ENCODE data around the gene INTS13. TPM values are rescaled to one million over a fixed set of nuclear protein-coding genes. Genes with fewer than 3 reads are reported as not detected.
A peak's percentile ranks its signal among the peaks of the same experiment; 100 is the strongest.
"Not testable (repeated sequence)": the region's sequence is repeated elsewhere in the genome, so short reads cannot be mapped to it uniquely, and the experiment has no call there.

The INTS13 gene
- 39.7 TPM for polyA plus RNA-seq (2013, experiment 1 of 2)
- polyA plus RNA-seq (2013, experiment 2 of 2) = 41.3 TPM

- Histone ChIP-seq H3K9ac (ENCODE audit: low read depth, low read length) (peak within 1 kb of the TSS; percentile 98), H3K27ac (ENCODE audit: low read depth, low read length) (peak within 1 kb of the TSS; percentile 91), H3K4me3 (ENCODE audit: low read length) (peak within 1 kb of the TSS; percentile 84), H3K9me3 (ENCODE audit: insufficient read depth, low read depth, low read length) (no peaks in the 10 kb centered on the region), H3K4me1 (ENCODE audit: insufficient read depth, low read length) (peaks cover 18% of the 10 kb centered on the region), H3K27me3 (ENCODE audit: insufficient read depth, low read length) (no peaks in the 10 kb centered on the region), H3K36me3 (ENCODE audit: insufficient read depth, low read length) (peaks cover 20% of the 10 kb centered on the region)
- WGBS = under 1% methylated on average over 69 of the region's 69 CpGs
These were observed at the start of gene INTS13, which contains the start of gene FGFR1OP2 for GRCh38 chr12:26937863-26938700. INTS13 (minus strand) TSS chr12:26937981; CDS start chr12:26936803, 1,178 bp downstream. FGFR1OP2 (plus strand) TSS chr12:26938470; CDS start chr12:26954159, 15,689 bp downstream.

GRCh38 chr12:26982866-26983265, 45.1 kb upstream of the INTS13 start:
- H3K4me3 ChIP-seq (ENCODE audit: low read length) = no peak overlapping the region
- no peaks in the 10 kb centered on the region for H3K4me1 ChIP-seq (ENCODE audit: insufficient read depth, low read length)
- H3K27ac ChIP-seq (ENCODE audit: low read depth, low read length) = no peak overlapping the region
- 83% methylated on average over 1 of the region's 2 CpGs for WGBS
- no peak overlapping the region for H3K9ac ChIP-seq (ENCODE audit: low read depth, low read length)
- peaks cover 59% of the 10 kb centered on the region for H3K36me3 ChIP-seq (ENCODE audit: insufficient read depth, low read length)
- H3K27me3 ChIP-seq (ENCODE audit: insufficient read depth, low read length) = no peaks in the 10 kb centered on the region
- no peaks in the 10 kb centered on the region for H3K9me3 ChIP-seq (ENCODE audit: insufficient read depth, low read depth, low read length)

DNA sequence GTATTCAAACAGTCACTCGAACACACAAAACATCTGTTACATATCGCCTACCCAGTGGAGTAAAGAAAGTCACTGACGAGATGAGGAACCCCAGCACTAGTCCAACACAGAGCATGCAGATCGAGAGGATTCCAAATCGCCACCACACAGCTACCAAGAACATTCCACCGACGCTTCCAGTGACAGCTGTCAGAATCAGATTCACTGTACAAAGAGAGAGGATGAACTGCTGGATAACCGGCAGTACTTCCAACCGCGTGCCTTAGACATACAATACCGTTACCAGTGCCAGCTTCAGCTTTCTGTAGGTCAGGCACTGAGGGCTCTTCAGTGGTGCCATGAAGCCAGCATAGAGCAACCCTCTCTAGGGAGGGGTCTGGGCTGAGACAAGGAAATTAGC, 42.0 kb upstream of the INTS13 start:
- H3K4me3 ChIP-seq (ENCODE audit: low read length) = no peak overlapping the region
- H3K27me3 ChIP-seq (ENCODE audit: insufficient read depth, low read length) = no peaks in the 10 kb centered on the region
- no peak overlapping the region for H3K27ac ChIP-seq (ENCODE audit: low read depth, low read length)
- peaks cover 77% of the 10 kb centered on the region for H3K36me3 ChIP-seq (ENCODE audit: insufficient read depth, low read length)
- H3K4me1 ChIP-seq (ENCODE audit: insufficient read depth, low read length) = no peaks in the 10 kb centered on the region
- no peaks in the 10 kb centered on the region for H3K9me3 ChIP-seq (ENCODE audit: insufficient read depth, low read depth, low read length)
- no peak overlapping the region for H3K9ac ChIP-seq (ENCODE audit: low read depth, low read length)
- 95% methylated on average over 11 of the region's 11 CpGs for WGBS

DNA sequence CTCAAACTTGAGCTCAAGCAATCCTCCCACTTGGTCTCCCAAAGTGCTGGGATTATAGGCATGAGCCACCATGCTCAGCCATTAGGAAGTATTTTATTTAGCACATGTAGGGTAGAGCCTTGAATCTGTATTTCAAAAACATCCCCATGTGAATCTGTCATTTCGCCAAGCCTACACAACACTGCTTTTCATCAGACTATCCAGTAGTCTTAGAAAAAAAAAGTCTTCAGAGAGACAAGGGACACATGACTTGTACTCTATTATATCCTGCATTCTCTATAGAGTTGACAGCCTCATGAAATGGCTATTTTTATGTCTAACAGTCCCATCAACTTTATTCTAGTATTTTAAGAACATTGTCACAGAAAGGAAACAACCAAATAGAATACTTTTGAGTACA, 41.0 kb upstream of the INTS13 start:
- H3K9me3 ChIP-seq (ENCODE audit: insufficient read depth, low read depth, low read length) = no peaks in the 10 kb centered on the region
- H3K4me1 ChIP-seq (ENCODE audit: insufficient read depth, low read length) = no peaks in the 10 kb centered on the region
- H3K36me3 ChIP-seq (ENCODE audit: insufficient read depth, low read length) = peaks cover 85% of the 10 kb centered on the region
- no peak overlapping the region for H3K27ac ChIP-seq (ENCODE audit: low read depth, low read length)
- 94% methylated on average over 1 of the region's 1 CpG for WGBS
- H3K9ac ChIP-seq (ENCODE audit: low read depth, low read length) = no peak overlapping the region
- H3K4me3 ChIP-seq (ENCODE audit: low read length) = no peak overlapping the region
- no peaks in the 10 kb centered on the region for H3K27me3 ChIP-seq (ENCODE audit: insufficient read depth, low read length)

DNA sequence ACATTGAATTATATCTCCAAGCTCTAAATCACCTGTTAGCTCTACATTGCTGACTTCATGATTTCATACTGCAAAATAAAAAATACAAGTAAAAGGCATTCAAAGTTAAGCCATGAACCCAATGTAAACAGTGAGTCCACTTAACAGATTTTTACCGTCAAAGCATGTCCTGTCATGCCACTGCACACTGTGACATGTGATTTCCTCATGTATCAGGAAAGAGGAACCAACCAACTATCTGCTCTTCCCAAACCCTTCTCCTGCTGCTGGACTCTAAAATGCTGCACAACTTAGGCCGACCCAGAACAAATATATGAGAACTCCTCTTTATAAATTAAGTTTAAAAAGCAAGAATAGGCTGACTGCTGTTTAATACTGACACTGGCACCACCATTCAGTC, 38.9 kb upstream of the INTS13 start:
- Histone ChIP-seq H3K36me3 (ENCODE audit: insufficient read depth, low read length) (peaks cover 84% of the 10 kb centered on the region), H3K27ac (ENCODE audit: low read depth, low read length) (no peak overlapping the region), H3K4me1 (ENCODE audit: insufficient read depth, low read length) (no peaks in the 10 kb centered on the region), H3K9me3 (ENCODE audit: insufficient read depth, low read depth, low read length) (no peaks in the 10 kb centered on the region), H3K9ac (ENCODE audit: low read depth, low read length) (no peak overlapping the region), H3K27me3 (ENCODE audit: insufficient read depth, low read length) (no peaks in the 10 kb centered on the region), H3K4me3 (ENCODE audit: low read length) (no peak overlapping the region)
- WGBS = 96% methylated on average over 2 of the region's 2 CpGs

DNA sequence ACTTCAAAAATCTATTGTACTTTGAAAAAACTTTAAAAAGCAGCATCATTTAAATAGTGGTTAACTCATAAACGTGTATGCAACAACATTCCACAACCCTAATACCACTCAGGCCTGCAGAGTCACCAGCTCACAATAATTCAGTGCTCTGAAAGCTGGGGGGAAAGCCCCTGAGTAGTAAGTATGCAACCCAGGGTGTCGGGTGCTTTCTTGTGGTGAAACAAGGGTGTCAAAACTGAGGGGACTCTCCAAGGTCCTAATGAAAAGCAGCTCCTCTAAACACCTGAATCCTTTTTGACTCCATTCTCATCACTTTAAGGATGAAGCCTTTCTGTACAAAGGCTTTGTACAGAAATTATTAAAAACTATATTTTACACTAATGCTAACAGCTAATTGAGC, 34.2 kb upstream of the INTS13 start:
- H3K27ac ChIP-seq (ENCODE audit: low read depth, low read length) = no peak overlapping the region
- no peaks in the 10 kb centered on the region for H3K9me3 ChIP-seq (ENCODE audit: insufficient read depth, low read depth, low read length)
- H3K4me1 ChIP-seq (ENCODE audit: insufficient read depth, low read length) = no peaks in the 10 kb centered on the region
- 92% methylated on average over 2 of the region's 2 CpGs for WGBS
- H3K4me3 ChIP-seq (ENCODE audit: low read length) = no peak overlapping the region
- no peak overlapping the region for H3K9ac ChIP-seq (ENCODE audit: low read depth, low read length)
- H3K27me3 ChIP-seq (ENCODE audit: insufficient read depth, low read length) = no peaks in the 10 kb centered on the region
- peaks cover 70% of the 10 kb centered on the region for H3K36me3 ChIP-seq (ENCODE audit: insufficient read depth, low read length)

DNA sequence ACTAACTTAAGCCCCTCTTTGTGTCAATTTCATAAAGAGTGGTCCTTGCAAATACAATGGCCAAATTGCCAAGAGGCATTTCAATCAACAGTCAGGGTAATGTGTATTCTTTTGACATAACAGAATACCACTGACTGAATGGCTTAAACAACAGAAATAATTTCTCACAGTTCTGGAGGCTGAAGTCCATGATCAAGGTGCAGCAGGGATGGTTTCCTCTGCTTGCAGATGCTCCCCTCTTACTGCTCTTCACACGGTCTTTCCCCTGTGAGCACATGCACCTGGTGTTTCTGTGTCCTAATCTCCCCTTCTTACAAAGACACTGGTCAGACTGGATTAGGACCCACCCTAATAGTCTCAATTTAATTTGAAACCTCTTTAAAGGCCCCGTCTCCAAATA, 32.4 kb upstream of the INTS13 start:
- Histone ChIP-seq H3K4me3 (ENCODE audit: low read length) (no peak overlapping the region), H3K9me3 (ENCODE audit: insufficient read depth, low read depth, low read length) (no peaks in the 10 kb centered on the region), H3K36me3 (ENCODE audit: insufficient read depth, low read length) (peaks cover 70% of the 10 kb centered on the region), H3K9ac (ENCODE audit: low read depth, low read length) (no peak overlapping the region), H3K27me3 (ENCODE audit: insufficient read depth, low read length) (no peaks in the 10 kb centered on the region), H3K4me1 (ENCODE audit: insufficient read depth, low read length) (no peaks in the 10 kb centered on the region), H3K27ac (ENCODE audit: low read depth, low read length) (no peak overlapping the region)
- 97% methylated on average over 2 of the region's 2 CpGs for WGBS

GRCh38 chr12:26966842-26967241, 29.1 kb upstream of the INTS13 start:
- no peaks in the 10 kb centered on the region for H3K27me3 ChIP-seq (ENCODE audit: insufficient read depth, low read length)
- H3K4me3 ChIP-seq (ENCODE audit: low read length) = no peak overlapping the region
- H3K27ac ChIP-seq (ENCODE audit: low read depth, low read length) = no peak overlapping the region
- no peak overlapping the region for H3K9ac ChIP-seq (ENCODE audit: low read depth, low read length)
- H3K4me1 ChIP-seq (ENCODE audit: insufficient read depth, low read length) = no peaks in the 10 kb centered on the region
- WGBS = 96% methylated on average over 3 of the region's 3 CpGs
- H3K36me3 ChIP-seq (ENCODE audit: insufficient read depth, low read length) = peaks cover 70% of the 10 kb centered on the region
- H3K9me3 ChIP-seq (ENCODE audit: insufficient read depth, low read depth, low read length) = no peaks in the 10 kb centered on the region

DNA sequence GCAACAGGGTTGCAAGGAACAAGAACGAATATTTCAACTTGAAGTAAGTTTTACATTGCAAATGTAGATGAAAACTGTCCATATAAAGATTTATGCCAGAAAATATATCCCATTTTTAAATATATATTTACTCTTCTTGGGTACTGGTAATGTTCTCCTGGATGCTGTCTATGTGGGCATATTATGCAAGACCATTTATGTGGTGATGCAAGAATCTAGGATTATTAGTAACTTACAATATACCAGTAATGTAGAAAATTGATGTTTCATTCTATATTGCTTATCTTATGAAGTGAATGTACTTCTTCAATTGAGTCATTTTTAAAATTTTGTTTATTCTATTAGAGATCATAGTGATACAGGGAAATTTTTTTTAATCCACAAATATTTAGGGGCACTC, 25.6 kb upstream of the INTS13 start:
- Histone ChIP-seq H3K27me3 (ENCODE audit: insufficient read depth, low read length) (no peaks in the 10 kb centered on the region), H3K9me3 (ENCODE audit: insufficient read depth, low read depth, low read length) (no peaks in the 10 kb centered on the region), H3K9ac (ENCODE audit: low read depth, low read length) (no peak overlapping the region), H3K4me1 (ENCODE audit: insufficient read depth, low read length) (no peaks in the 10 kb centered on the region), H3K36me3 (ENCODE audit: insufficient read depth, low read length) (peaks cover 73% of the 10 kb centered on the region), H3K27ac (ENCODE audit: low read depth, low read length) (no peak overlapping the region), H3K4me3 (ENCODE audit: low read length) (no peak overlapping the region)
- WGBS = 86% methylated on average over 1 of the region's 1 CpG

GRCh38 chr12:26961803-26962202, 24.0 kb upstream of the INTS13 start:
- Histone ChIP-seq H3K27ac (ENCODE audit: low read depth, low read length) (no peak overlapping the region), H3K27me3 (ENCODE audit: insufficient read depth, low read length) (no peaks in the 10 kb centered on the region), H3K4me1 (ENCODE audit: insufficient read depth, low read length) (no peaks in the 10 kb centered on the region), H3K9ac (ENCODE audit: low read depth, low read length) (no peak overlapping the region), H3K36me3 (ENCODE audit: insufficient read depth, low read length) (peaks cover 83% of the 10 kb centered on the region), H3K9me3 (ENCODE audit: insufficient read depth, low read depth, low read length) (no peaks in the 10 kb centered on the region), H3K4me3 (ENCODE audit: low read length) (no peak overlapping the region)
- 89% methylated on average over 1 of the region's 1 CpG for WGBS

GRCh38 chr12:26961391-26961790, 23.6 kb upstream of the INTS13 start:
- H3K9ac ChIP-seq (ENCODE audit: low read depth, low read length); H3K27ac ChIP-seq (ENCODE audit: low read depth, low read length); H3K9me3 ChIP-seq (ENCODE audit: insufficient read depth, low read depth, low read length); H3K4me3 ChIP-seq (ENCODE audit: low read length); H3K27me3 ChIP-seq (ENCODE audit: insufficient read depth, low read length); H3K4me1 ChIP-seq (ENCODE audit: insufficient read depth, low read length): not testable (repeated sequence)
- H3K36me3 ChIP-seq (ENCODE audit: insufficient read depth, low read length) = peaks cover 83% of the 10 kb centered on the region
- WGBS = 92% methylated on average over 7 of the region's 7 CpGs
